ENCODE measurements around the gene KIF3A.

KIF3A gene

DNA sequence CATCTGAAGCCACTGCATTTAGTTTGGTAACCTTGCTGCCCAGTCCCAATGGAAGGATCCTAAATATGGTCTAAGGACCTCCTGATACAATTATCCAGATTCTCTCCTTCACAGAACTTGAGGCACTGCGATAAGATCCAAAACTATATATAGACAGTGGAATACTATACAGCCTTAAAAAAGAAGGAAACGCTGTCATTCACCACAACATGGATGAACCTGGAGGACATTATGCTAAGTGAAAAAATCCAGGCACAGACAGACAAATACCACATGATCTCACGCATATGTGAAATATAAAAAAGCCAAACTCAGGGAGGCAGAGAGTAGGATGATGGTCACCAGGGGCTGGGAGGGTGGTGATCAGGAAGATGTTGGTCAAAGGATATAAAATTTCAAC is 66.3 kb downstream of the KIF3A start:
- H3K9me3 ChIP-seq (ENCODE audit: control insufficient read depth, insufficient read depth, low read length) = no peaks in the 10 kb centered on the region
- H3K36me3 ChIP-seq (ENCODE audit: control insufficient read depth, low read length) = no peaks in the 10 kb centered on the region
- H3F3A ChIP-seq (ENCODE audit: control insufficient read depth, insufficient read depth) = no peaks in the 10 kb centered on the region
- no peaks in the 10 kb centered on the region for H3K27me3 ChIP-seq (ENCODE audit: control insufficient read depth, low read length)
- TF ChIP-seq, protein P1, sequence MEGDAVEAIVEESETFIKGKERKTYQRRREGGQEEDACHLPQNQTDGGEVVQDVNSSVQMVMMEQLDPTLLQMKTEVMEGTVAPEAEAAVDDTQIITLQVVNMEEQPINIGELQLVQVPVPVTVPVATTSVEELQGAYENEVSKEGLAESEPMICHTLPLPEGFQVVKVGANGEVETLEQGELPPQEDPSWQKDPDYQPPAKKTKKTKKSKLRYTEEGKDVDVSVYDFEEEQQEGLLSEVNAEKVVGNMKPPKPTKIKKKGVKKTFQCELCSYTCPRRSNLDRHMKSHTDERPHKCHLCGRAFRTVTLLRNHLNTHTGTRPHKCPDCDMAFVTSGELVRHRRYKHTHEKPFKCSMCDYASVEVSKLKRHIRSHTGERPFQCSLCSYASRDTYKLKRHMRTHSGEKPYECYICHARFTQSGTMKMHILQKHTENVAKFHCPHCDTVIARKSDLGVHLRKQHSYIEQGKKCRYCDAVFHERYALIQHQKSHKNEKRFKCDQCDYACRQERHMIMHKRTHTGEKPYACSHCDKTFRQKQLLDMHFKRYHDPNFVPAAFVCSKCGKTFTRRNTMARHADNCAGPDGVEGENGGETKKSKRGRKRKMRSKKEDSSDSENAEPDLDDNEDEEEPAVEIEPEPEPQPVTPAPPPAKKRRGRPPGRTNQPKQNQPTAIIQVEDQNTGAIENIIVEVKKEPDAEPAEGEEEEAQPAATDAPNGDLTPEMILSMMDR (IDR thresholded peaks at IDR 0.05; ENCODE audit: low read depth, low read length, poor library complexity, severe bottlenecking) = no peak
- no peak for TF ChIP-seq EZH2phosphoT487 (IDR thresholded peaks at IDR 0.05; ENCODE audit: borderline replicate concordance, low read length)
- H4K20me1 ChIP-seq (ENCODE audit: control insufficient read depth, insufficient read depth, low read depth, low read length) = no peaks in the 10 kb centered on the region
- no peaks in the 10 kb centered on the region for H3K4me1 ChIP-seq (ENCODE audit: control insufficient read depth, low read length)
- H3K9me2 ChIP-seq (replicated peaks; ENCODE audit: control insufficient read depth, low read length) = no peaks in the 10 kb centered on the region
- H3K4me2 ChIP-seq (ENCODE audit: low read length) = no peak overlapping the region
- H3K79me2 ChIP-seq (ENCODE audit: control insufficient read depth, low read length) = no peaks in the 10 kb centered on the region
- H3K27ac ChIP-seq (ENCODE audit: low read depth, low read length) = no peak overlapping the region
- no peak overlapping the region for H3K4me3 ChIP-seq (ENCODE audit: low read length)

DNA sequence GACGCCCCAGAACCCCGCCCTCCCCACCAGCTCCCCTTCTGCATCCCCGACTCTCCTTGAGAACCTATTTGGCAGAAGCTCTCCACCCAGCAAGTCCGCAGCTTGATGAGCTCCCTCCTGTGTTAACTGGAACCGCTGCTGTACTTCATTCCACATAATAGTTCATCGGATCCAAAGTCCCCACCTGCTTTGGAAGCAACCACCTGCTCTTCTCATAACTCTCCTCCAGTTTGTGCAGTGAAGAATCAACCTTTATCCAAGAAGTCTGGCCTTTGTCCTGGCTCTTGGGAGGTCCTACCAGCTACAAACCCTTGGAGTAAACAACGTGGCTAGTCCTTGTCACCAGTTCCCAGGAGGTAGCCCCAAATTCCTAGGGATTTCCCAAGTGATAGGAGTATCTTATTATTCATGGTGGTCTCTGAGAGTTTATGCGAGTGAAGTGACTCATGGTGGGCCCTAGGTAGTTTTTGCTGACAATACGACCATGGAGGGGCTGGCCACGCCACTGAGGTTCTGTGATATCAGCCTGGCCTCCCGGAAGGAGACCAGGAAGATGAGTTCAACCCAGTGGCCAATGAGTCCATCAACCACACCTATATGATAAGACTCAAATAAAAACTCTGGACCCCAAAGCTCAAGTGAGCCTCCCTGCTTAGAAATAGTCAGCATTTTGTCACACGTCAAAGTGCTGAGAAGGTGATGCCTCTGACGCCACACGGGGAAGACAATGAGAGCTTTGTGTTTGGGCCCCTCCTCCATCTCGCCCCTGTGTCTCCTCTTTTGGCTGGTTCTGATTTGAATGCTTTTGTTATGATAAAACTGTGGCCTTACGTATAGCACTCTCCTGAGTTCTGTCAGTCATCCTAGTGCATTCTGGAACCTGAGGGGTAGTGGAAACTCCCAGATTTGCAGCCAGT is 67.1 kb downstream of the KIF3A start:
- Histone ChIP-seq H3K36me3 (ENCODE audit: control insufficient read depth, low read length) (no peaks in the 10 kb centered on the region), H3K4me1 (ENCODE audit: control insufficient read depth, low read length) (no peaks in the 10 kb centered on the region), H3K27ac (ENCODE audit: low read depth, low read length) (no peak overlapping the region), H3K9me2 (replicated peaks; ENCODE audit: control insufficient read depth, low read length) (no peaks in the 10 kb centered on the region), H3K27me3 (ENCODE audit: control insufficient read depth, low read length) (no peaks in the 10 kb centered on the region), H3K9me3 (ENCODE audit: control insufficient read depth, insufficient read depth, low read length) (no peaks in the 10 kb centered on the region), H3F3A (ENCODE audit: control insufficient read depth, insufficient read depth) (no peaks in the 10 kb centered on the region), H3K79me2 (ENCODE audit: control insufficient read depth, low read length) (no peaks in the 10 kb centered on the region), H3K4me3 (ENCODE audit: low read length) (no peak overlapping the region), H4K20me1 (ENCODE audit: control insufficient read depth, insufficient read depth, low read depth, low read length) (no peaks in the 10 kb centered on the region), H3K4me2 (ENCODE audit: low read length) (no peak overlapping the region)
- TF ChIP-seq, protein P1 (IDR thresholded peaks at IDR 0.05; ENCODE audit: low read depth, low read length, poor library complexity, severe bottlenecking) = no peak
- TF ChIP-seq EZH2phosphoT487 (IDR thresholded peaks at IDR 0.05; ENCODE audit: borderline replicate concordance, low read length) = no peak

- Histone ChIP-seq H3F3A (ENCODE audit: control insufficient read depth, insufficient read depth) (no peaks in the 10 kb centered on the region), H3K9me3 (ENCODE audit: control insufficient read depth, insufficient read depth, low read length) (no peaks in the 10 kb centered on the region), H3K79me2 (ENCODE audit: control insufficient read depth, low read length) (no peaks in the 10 kb centered on the region), H3K27me3 (ENCODE audit: control insufficient read depth, low read length) (no peaks in the 10 kb centered on the region), H3K4me2 (ENCODE audit: low read length) (no peak overlapping the region), H3K9me2 (replicated peaks; ENCODE audit: control insufficient read depth, low read length) (no peaks in the 10 kb centered on the region), H3K36me3 (ENCODE audit: control insufficient read depth, low read length) (no peaks in the 10 kb centered on the region), H3K4me3 (ENCODE audit: low read length) (no peak overlapping the region), H4K20me1 (ENCODE audit: control insufficient read depth, insufficient read depth, low read depth, low read length) (no peaks in the 10 kb centered on the region), H3K4me1 (ENCODE audit: control insufficient read depth, low read length) (no peaks in the 10 kb centered on the region), H3K27ac (ENCODE audit: low read depth, low read length) (no peak overlapping the region)
- TF ChIP-seq EZH2phosphoT487 (IDR thresholded peaks at IDR 0.05; ENCODE audit: borderline replicate concordance, low read length) = no peak
- TF ChIP-seq, protein P1 (IDR thresholded peaks at IDR 0.05; ENCODE audit: low read depth, low read length, poor library complexity, severe bottlenecking) = no peak
Observed at GRCh38 chr5:132669455-132669820, 67.9 kb downstream of the KIF3A start.
